HG03432 (cell line): ENCODE data around the gene IPO13.

Source experiments
- ATAC-seq: cut with Tn5 transposase; IDR thresholded peaks from one replicate; pipeline ENCODE4 v1.9.1; 2021; ENCODE audit warnings: mild to moderate bottlenecking, moderate library complexity; ENCODE audit not compliant: unreplicated experiment

Gene IPO13

GRCh38 chr1:43973981-43974442, 27.3 kb downstream of the IPO13 start:
- no peak for ATAC-seq

- ATAC-seq, result peak; percentile 76
Measured at GRCh38 chr1:43974443-43975248, 27.9 kb downstream of the IPO13 start, which contains the start of gene ATP6V0B. Gene ATP6V0B, plus strand, starts transcription at chr1:43974960. Its CDS starts 81 bp downstream, at chr1:43975041.

DNA sequence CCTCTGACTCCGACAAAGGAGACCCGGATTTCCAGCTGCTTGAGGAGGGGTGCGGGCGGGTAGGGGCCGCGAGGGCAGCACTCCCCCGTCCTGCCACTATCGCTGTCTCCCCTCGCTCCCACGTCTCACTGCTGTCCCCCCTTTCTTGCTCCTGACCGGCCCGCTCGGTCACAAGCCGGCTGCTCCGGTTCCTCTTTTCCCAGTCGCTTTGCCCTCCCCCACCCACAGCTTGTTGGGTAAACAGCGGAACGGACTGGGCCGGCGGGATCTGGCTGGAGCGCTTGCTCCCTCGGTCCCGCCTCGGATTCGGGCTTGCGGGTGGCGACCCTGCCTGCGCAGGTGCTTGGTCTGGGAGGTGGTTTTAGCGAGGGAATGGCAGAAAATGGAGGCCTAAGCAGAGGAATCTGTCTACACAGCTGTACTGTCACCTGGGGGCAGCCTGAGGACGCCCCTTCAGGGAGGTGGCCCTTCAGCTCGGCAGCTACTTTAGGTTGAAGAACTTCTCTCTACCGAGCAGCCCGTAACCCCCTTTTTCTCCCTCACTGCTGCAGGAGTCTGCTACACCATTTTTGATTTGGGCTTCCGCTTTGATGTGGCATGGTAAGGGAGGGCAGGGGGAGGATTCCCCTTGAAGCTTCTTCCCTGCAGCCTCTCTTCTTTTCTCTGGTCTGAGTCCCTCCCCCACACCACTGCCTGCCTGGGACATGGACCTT, 28.7 kb downstream of the IPO13 start:
- peak; percentile 3 for ATAC-seq

DNA sequence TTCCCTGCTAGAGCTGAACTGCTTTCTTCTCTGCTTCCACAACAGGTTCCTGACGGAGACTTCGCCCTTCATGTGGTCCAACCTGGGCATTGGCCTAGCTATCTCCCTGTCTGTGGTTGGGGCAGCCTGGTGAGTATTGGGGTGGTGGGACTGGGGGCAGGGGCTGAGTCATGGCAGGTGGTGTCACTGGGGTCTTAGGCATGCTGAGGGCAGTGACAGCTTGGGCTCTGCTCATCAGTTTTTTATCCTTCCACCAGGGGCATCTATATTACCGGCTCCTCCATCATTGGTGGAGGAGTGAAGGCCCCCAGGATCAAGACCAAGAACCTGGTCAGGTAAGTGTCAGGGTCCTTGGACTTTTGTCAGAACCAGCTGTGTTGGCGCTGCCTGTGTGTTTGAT, 29.3 kb downstream of the IPO13 start:
- no peak for ATAC-seq

DNA sequence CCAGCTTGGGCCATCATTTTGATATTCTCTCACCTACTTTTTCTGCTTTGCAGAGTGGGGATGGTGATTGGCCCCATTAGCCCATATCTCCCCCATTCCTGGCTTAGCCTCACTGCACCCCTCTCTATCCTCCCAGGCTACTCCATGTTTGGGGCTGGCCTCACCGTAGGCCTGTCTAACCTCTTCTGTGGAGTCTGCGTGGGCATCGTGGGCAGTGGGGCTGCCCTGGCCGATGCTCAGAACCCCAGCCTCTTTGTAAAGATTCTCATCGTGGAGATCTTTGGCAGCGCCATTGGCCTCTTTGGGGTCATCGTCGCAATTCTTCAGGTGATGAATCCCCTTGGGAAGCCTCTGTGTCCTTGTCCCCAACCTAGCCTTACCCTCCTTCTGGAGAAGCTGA, 30.1 kb downstream of the IPO13 start:
- ATAC-seq, result no peak

GRCh38 chr1:43977376-43978263, 30.9 kb downstream of the IPO13 start:
- ATAC-seq, result no peak

- ATAC-seq, result no peak
Measured at GRCh38 chr1:43978264-43978550, 31.5 kb downstream of the IPO13 start.

- no peak for ATAC-seq
Measured at GRCh38 chr1:43978551-43979260, 32.0 kb downstream of the IPO13 start, which contains the start of gene B4GALT2. Gene B4GALT2, plus strand, starts transcription at chr1:43979210. Its CDS starts 1,951 bp downstream, at chr1:43981161.

- ATAC-seq, result no peak
Measured at GRCh38 chr1:43979261-43979527, 32.4 kb downstream of the IPO13 start.

DNA sequence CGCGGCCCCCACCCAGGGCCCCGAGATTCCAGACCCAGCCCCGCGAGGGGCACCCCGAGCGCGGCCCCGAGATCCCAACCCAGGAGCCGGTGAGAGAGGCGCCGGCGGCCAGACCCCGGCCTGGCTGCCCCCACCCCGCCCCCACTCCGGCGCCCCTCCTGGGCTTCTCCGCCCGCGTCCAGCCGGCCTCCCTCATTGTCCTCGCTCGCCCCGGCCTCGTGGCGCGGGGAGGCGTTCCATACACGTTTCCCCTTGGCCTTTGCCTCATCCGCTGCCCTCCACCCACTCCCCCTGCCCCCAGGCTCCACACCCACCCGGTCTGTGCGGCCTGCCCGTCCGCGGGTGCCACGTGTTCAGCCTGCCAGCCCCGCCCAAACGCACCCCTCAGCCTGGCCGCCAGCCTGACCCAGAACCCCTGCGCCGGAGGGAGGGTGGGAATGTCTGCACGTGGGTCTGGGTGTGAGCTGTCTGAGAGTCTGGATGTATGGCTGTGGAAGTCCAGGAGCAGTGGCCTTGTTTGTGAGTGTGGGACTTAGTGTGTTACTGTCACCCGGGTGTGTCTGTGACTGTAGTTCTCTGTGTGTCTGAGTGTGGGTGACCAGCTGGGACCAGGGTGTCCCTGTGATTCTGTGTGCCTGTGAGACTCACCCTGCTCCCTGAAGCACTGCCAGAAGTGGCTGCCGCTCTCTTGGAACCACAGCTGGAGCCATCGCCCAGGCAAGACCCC, 32.9 kb downstream of the IPO13 start:
- ATAC-seq, result no peak

DNA sequence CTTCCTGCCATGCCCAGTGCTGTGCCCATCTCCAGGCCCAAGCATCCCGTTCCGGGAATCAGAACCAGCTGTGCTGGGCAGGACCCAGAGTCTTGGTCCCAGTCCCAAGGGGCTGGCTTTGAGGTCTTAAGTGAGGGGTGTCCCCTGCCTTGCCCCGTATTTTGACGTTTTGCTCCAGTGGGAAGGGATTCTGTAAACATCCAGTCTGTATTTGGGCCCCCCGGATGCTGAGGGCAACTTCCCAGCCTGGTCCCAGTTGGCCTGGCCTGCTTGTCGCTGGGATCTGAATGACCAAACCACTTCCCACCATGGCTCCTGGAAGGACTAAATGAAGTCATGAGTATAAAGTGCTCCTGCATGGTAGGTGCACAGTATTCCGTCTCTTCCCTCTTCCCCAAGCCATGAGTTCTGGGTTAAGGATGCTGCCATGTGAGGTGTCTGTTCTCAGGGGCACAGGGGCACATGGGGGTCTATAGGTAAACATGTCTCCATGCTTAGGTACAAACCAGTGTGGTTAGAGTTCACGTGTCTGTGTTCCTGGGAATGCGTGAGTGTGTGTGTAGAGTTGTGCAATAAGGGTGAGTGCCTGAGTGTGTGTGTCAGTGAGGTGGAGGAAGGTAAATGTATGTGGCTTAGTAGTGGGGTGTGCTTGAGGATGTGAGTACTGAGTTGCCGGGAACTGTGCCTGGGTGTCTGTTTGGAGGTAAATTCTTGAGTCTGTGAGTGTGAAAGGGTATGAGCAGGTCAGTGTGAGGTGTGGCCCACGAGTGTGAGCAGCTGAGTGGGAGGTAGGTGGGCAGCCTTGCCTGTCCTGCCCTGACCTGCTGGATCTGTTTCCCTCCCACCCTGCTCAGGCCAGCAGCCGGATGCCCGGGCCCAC, 33.7 kb downstream of the IPO13 start:
- no peak for ATAC-seq

DNA sequence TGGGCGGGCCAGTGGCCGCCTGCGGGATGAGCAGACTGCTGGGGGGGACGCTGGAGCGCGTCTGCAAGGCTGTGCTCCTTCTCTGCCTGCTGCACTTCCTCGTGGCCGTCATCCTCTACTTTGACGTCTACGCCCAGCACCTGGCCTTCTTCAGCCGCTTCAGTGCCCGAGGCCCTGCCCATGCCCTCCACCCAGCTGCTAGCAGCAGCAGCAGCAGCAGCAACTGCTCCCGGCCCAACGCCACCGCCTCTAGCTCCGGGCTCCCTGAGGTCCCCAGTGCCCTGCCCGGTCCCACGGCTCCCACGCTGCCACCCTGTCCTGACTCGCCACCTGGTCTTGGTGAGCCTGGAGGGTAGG, 34.4 kb downstream of the IPO13 start:
- ATAC-seq, result no peak

DNA sequence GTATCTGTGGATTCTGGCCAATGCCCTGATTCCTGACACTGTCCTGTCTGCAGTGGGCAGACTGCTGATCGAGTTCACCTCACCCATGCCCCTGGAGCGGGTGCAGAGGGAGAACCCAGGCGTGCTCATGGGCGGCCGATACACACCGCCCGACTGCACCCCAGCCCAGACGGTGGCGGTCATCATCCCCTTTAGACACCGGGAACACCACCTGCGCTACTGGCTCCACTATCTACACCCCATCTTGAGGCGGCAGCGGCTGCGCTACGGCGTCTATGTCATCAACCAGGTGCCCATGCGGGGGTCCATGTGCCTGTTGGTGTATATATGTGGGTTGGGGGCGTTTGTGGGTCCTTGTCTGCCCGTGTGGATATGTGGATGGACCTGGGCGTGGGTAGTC, 34.9 kb downstream of the IPO13 start:
- no peak for ATAC-seq

DNA sequence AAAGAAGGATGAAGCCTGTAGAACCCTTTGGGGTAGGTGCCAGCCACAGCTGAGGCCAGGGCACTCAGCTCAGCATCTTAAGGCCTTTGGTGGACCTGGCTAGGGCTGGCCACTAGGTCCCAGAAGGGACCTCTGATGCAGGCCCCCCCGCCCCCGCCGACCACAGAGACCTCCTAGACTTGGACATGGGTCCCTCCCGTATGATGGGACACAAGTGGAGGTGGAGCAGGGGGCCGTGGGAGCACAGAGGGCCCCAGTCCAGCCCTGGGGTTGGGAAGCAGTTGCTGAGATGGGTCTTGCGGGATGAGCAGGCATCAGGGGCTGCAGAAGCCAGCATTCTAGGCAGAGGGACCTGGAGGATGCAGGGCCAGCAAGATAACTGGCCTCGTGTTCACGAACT, 35.5 kb downstream of the IPO13 start:
- no peak for ATAC-seq

GRCh38 chr1:43982808-43983207, 36.1 kb downstream of the IPO13 start:
- no peak for ATAC-seq

DNA sequence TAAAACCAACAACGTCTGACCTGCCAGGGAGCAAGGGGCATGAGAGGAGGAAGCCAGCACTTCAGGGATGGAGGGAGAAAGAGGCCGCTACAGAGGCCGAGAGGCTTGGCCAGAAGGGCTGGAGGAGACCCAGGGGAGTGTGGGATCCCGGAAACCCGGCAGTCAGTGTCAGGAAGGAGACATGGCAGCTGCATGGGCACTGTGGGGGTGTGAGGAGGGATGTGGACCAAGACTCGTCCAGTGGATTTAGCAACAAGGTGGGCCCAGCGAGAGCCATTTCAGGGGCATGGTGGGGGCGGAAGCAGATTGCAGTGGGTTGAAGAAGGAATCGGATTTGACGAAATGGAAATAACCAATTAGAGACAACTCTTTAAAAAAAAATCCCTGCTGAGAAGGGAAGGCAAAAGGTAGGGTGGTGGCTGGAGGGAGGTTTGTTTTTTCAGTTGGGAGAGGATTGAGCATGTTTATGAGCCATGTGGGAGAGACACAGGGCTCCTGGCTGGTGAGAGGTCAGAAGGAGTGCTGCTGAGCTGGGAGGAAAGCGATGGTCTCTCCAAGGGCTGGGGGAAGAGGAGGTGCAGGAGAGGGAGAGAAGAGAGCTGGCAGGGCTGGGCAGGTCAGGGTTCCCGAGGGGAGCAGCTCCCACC, 36.6 kb downstream of the IPO13 start:
- no peak for ATAC-seq

DNA sequence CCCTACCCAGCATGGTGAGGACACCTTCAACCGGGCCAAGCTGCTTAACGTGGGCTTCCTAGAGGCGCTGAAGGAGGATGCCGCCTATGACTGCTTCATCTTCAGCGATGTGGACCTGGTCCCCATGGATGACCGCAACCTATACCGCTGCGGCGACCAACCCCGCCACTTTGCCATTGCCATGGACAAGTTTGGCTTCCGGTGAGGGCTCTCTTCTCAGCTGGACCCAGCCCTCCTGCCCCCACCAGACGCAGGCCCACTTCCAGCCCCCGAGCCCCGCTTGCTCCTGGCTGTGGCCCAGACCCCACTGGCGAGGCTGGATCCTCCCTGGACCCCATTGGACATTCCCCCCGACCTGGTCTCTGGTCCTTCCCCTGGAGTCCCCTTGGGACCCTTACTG, 38.1 kb downstream of the IPO13 start:
- ATAC-seq, result no peak

GRCh38 chr1:43985984-43986595, 39.3 kb downstream of the IPO13 start:
- ATAC-seq, result no peak
